NB4 (cell line): ENCODE results near the gene RPTOR.

Experiments used
- DNase-seq: peaks from one replicate; pipeline ENCODE4 v3.0.0; 2010; ENCODE audit warnings: low read depth
- H3K4me3 ChIP-seq: one replicate; pipeline ENCODE4 v1.5.1; 2011; ENCODE audit warnings: mild to moderate bottlenecking, low read depth, low read length, moderate library complexity
- CTCF ChIP-seq: IDR thresholded peaks from one replicate; pipeline ENCODE4 v1.5.1; 2012; ENCODE audit warnings: low read depth, low read length
- MAX ChIP-seq: IDR thresholded peaks from 2 replicates; pipeline ENCODE4 v1.6.1; 2011; ENCODE audit warnings: low read depth, low read length
- MYC ChIP-seq: IDR thresholded peaks from 2 replicates; pipeline ENCODE4 v1.6.1; 2011; ENCODE audit warnings: low read depth, low read length
- POLR2A ChIP-seq: IDR thresholded peaks from 2 replicates; pipeline ENCODE4 v1.6.1; 2011; ENCODE audit warnings: mild to moderate bottlenecking; ENCODE audit not compliant: insufficient read length; ENCODE audit errors: extremely low read depth

The RPTOR gene

GRCh38 chr17:80860101-80860671 is 315.5 kb downstream of the RPTOR start:
- H3K4me3 ChIP-seq, result no peak overlapping the region
- TF ChIP-seq CTCF, result no peak
- no peak for TF ChIP-seq MAX
- no peak for TF ChIP-seq MYC
- TF ChIP-seq POLR2A, result no peak
- DNase-seq, result no peak

- no peak for DNase-seq
- H3K4me3 ChIP-seq, result no peak overlapping the region
- TF ChIP-seq MYC, result no peak
Observed at GRCh38 chr17:80860703-80861417, 316.2 kb downstream of the RPTOR start.

GRCh38 chr17:80861418-80861815 is 316.8 kb downstream of the RPTOR start:
- H3K4me3 ChIP-seq, result no peak overlapping the region
- no peak for DNase-seq
- TF ChIP-seq CTCF, result no peak
- no peak for TF ChIP-seq POLR2A
- TF ChIP-seq MAX, result no peak

- H3K4me3 ChIP-seq, result no peak overlapping the region
- no peak for DNase-seq
- TF ChIP-seq MYC (no peak), POLR2A (no peak), CTCF (no peak), MAX (no peak)
Observed at GRCh38 chr17:80861892-80862291, 317.3 kb downstream of the RPTOR start.

- DNase-seq, result no peak
- H3K4me3 ChIP-seq, result no peak overlapping the region
- TF ChIP-seq POLR2A, result no peak
- TF ChIP-seq MYC, result no peak
- no peak for TF ChIP-seq CTCF
- no peak for TF ChIP-seq MAX
Observed at GRCh38 chr17:80862481-80862961, 317.9 kb downstream of the RPTOR start.

GRCh38 chr17:80862978-80863377 is 318.3 kb downstream of the RPTOR start:
- TF ChIP-seq POLR2A (no peak), CTCF (no peak), MAX (no peak), MYC (no peak)
- DNase-seq, result no peak
- no peak overlapping the region for H3K4me3 ChIP-seq
